Ovary (tissue), 3 donors: Measurements from ENCODE around the gene TBCD.

Source experiments
- POLR2A ChIP-seq: fragments of 450-650 bp; IDR thresholded peaks from one replicate; pipeline ENCODE4 v1.6.1; 2017; ENCODE audit warnings: antibody characterized with exemption, mild to moderate bottlenecking, moderate library complexity
- TF ChIP-seq, protein P1 (sequence below), 3 donors: fragments of 450-650 bp in 2 of 3; fragments of 200-600 bp in 1 of 3; IDR thresholded peaks; one replicate each; pipeline versions ENCODE4 v1.5.1 to v1.8.0; 2016 to 2022; ENCODE audit warnings: antibody characterized with exemption in 3 of 3, mild to moderate bottlenecking in 1 of 3
- donor health status: DM: no; HTN: no; CAD: no.

DNA sequence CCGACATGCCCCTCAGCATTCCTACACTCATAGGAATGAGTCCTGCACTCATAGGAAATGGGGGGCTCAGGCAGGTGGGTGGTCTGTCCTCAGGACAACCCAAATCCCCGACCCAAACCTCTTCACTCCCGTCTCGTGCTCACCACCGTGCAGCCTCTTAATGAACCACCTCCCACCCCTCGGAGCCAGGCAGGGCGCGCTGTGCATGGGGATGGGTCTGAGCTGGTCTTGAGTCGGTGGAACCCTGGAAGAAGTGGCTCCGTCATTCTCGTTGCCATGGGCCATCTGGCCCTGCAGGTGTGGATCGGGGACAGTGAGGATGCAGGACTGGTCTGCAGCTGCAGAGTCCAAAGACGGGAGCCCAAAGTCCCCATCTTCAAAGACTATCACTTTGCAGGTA is 47.0 kb upstream of the TBCD start:
- TF ChIP-seq, protein P1, sequence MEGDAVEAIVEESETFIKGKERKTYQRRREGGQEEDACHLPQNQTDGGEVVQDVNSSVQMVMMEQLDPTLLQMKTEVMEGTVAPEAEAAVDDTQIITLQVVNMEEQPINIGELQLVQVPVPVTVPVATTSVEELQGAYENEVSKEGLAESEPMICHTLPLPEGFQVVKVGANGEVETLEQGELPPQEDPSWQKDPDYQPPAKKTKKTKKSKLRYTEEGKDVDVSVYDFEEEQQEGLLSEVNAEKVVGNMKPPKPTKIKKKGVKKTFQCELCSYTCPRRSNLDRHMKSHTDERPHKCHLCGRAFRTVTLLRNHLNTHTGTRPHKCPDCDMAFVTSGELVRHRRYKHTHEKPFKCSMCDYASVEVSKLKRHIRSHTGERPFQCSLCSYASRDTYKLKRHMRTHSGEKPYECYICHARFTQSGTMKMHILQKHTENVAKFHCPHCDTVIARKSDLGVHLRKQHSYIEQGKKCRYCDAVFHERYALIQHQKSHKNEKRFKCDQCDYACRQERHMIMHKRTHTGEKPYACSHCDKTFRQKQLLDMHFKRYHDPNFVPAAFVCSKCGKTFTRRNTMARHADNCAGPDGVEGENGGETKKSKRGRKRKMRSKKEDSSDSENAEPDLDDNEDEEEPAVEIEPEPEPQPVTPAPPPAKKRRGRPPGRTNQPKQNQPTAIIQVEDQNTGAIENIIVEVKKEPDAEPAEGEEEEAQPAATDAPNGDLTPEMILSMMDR (IDR thresholded peaks at IDR 0.05): no peak
- TF ChIP-seq POLR2A: no peak
